ENCODE results near the gene IGFALS.
"Not testable (repeated sequence)": the region's sequence is repeated elsewhere in the genome, so short reads cannot be mapped to it uniquely, and the experiment has no call there.

The IGFALS gene

DNA sequence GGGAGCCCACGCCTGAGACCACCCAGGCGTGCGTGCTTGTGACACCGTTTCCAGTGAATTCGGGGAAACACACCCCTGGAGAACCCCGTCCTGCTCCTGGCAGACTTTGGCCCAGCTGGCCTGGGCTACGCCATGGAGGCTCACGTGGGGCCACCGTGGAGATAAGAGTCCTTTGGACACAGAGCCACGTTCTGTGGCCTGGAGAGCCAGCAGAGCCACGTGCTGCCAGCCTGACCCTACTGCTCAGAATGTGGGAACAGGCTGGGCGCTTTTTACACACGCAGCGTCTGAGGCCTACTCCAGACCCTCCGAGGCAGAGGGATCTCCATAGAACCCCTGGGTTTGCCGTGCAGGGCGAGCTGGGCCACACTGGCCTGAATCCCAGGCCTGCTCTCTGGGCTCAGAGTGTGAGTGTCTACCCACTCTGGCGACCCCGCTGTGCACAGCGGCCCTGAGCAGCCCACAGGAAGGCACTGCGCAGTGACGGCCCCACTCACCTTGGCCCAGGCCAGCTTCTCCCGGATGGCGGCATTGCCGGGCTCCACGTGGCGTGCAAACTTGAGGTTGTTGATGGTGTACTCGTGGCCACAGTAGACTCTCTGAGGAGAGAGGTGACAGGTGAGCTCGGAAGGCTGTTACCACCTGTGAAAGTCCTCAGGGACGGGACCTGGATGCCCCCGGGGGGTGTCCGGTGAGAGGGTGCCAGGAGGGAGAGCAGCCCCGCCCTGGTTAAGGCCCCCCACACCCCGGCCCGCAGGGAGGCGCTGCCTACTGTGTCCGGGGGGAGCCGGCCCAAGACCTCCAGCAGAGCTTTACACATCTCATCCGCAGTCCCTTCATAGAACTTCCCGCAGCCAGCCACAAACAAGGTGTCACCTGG, 23.1 kb upstream of the IGFALS start:
- no peak for TF ChIP-seq TAF1 (IDR thresholded peaks at IDR 0.05; ENCODE audit: borderline replicate concordance, low read depth, low read length)
- TF ChIP-seq POLR2A (IDR thresholded peaks at IDR 0.05; ENCODE audit: low read depth, low read length) = no peak
- TF ChIP-seq POLR2AphosphoS5 (IDR thresholded peaks at IDR 0.05; ENCODE audit: low read depth, low read length) = no peak
- DNase-seq (ENCODE audit: insufficient read length) (no peak), FAIRE-seq (no peak)

- FAIRE-seq (no peak), DNase-seq (ENCODE audit: insufficient read length) (no peak)
- TF ChIP-seq POLR2AphosphoS5 (IDR thresholded peaks at IDR 0.05; ENCODE audit: low read depth, low read length) (no peak), TAF1 (IDR thresholded peaks at IDR 0.05; ENCODE audit: borderline replicate concordance, low read depth, low read length) (no peak), POLR2A (IDR thresholded peaks at IDR 0.05; ENCODE audit: low read depth, low read length) (no peak)
Observed at GRCh38 chr16:1815461-1815860, 22.0 kb upstream of the IGFALS start.

DNA sequence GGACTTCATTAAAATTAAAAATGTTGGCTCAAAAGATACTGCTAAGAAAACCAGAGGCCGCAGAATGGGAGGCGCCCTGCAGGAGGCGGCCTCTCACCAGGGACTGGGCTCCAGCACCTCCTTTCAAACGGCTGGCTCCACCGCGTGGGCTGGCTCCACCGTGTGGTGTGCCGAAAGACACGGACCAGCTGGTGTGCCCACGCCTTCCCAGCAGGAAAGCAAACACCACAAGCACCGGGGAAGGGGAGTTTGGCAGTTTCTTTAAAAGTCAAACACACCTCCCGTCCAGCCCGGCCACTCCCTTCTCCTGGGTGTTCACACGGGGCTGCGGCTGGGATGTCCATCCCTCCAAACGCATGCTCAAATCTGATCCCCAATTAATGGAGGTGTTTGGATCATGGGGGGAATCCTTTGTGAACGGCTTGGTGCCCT, 19.2 kb upstream of the IGFALS start:
- DNase-seq (ENCODE audit: insufficient read length) (no peak), FAIRE-seq (no peak)
- TF ChIP-seq TAF1 (IDR thresholded peaks at IDR 0.05; ENCODE audit: borderline replicate concordance, low read depth, low read length) = no peak
- no peak for TF ChIP-seq POLR2A (IDR thresholded peaks at IDR 0.05; ENCODE audit: low read depth, low read length)
- no peak for TF ChIP-seq POLR2AphosphoS5 (IDR thresholded peaks at IDR 0.05; ENCODE audit: low read depth, low read length)

DNA sequence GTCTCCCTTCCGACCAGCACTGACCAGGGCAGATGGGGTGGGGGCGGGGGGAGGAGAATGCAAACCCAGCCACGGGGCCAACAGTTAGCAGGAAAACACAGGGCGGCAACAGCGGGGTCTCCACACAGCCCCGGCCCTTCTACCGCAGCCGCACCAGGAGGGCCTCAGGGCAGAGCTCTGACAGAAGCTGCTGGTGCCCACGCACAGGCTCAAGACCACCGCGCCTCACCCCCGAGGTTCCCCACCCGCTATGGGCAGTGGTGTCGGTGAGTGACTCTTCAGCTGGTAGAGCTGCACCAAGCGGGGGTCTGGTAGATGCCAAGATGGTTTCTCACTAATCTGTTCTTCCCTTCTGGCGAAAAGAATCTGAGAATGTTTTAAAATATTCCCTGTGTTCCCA, 17.0 kb upstream of the IGFALS start:
- DNase-seq (ENCODE audit: insufficient read length) = no peak
- TF ChIP-seq POLR2AphosphoS5 (IDR thresholded peaks at IDR 0.05; ENCODE audit: low read depth, low read length) (no peak), TAF1 (IDR thresholded peaks at IDR 0.05; ENCODE audit: borderline replicate concordance, low read depth, low read length) (no peak), POLR2A (IDR thresholded peaks at IDR 0.05; ENCODE audit: low read depth, low read length) (no peak)

DNA sequence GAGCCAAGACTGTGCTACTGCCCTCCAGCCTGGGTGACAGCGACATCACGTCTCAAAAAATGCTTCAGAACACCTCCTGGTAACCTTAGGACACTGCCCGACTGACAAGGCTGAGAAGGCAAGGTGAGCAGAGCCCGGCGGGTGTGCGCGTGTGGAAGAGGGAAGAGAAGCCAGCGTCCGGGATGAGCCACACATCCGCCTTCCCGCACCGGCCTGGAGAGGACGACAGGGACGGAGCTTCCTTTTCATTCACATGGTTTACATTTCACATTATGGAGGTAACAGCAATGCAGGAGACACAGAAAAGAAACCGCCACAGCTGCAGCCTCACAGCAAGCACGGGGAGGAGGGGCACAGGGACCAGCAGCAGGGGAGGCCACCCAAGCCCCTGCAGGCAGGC, 16.6 kb upstream of the IGFALS start:
- TF ChIP-seq TAF1 (IDR thresholded peaks at IDR 0.05; ENCODE audit: borderline replicate concordance, low read depth, low read length) = no peak
- no peak for TF ChIP-seq POLR2AphosphoS5 (IDR thresholded peaks at IDR 0.05; ENCODE audit: low read depth, low read length)
- DNase-seq (ENCODE audit: insufficient read length) (no peak), FAIRE-seq (no peak)

More for the DNA sequence above, 17.0 kb upstream of the IGFALS start:
- FAIRE-seq = no peak

DNA sequence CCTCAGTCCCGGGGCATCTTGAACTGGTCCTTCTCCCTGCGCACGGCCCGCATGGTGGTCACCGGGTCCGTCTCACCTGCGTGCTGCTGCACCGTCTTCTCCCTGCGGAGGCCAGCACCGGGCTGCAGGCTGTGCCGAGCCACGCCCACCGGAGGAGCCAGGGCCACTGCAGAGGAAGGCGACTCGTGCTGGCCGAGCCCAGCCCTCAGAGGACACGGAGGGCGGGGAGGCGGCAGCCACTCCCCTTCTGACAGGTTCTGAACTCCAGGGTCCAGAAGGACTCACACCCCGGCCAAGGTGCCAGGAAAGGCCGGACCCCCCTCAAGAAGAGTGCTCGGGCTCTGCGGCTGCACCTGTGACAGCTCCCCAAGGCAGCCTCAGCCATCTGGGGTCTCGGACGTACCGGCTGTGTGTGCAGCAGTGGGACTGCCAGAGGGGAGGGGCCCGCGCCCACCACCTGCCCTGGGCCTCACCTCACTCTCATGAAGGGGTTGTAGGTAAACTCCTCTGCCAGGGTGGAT, 15.8 kb upstream of the IGFALS start:
- FAIRE-seq = no peak
- TF ChIP-seq POLR2AphosphoS5 (IDR thresholded peaks at IDR 0.05; ENCODE audit: low read depth, low read length) (no peak), TAF1 (IDR thresholded peaks at IDR 0.05; ENCODE audit: borderline replicate concordance, low read depth, low read length) (no peak), POLR2A (IDR thresholded peaks at IDR 0.05; ENCODE audit: low read depth, low read length) (no peak)
- DNase-seq (ENCODE audit: insufficient read length) = no peak

DNA sequence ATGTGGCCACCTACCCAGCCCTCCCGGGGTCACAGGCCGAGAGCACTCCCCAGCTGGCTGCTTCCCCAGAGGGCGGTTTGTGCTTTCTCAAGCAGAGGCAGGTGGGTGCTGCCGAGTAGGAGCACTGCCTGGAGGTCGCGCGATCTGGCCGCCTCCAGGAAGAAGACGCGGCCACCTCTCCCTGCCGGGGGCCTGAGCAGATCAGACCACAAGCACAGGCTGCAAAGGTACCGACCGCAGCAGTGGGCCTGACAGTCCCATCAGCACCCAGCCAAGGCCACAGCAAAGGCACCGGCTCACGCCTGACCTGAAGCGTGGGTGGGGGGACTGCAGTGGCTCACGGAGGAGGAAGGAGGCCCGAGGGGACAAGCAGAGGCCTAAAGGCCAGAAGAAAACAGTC, 15.2 kb upstream of the IGFALS start:
- FAIRE-seq (no peak), DNase-seq (ENCODE audit: insufficient read length) (no peak)
- TF ChIP-seq POLR2A (IDR thresholded peaks at IDR 0.05; ENCODE audit: low read depth, low read length) (no peak), POLR2AphosphoS5 (IDR thresholded peaks at IDR 0.05; ENCODE audit: low read depth, low read length) (no peak), TAF1 (IDR thresholded peaks at IDR 0.05; ENCODE audit: borderline replicate concordance, low read depth, low read length) (no peak)

DNA sequence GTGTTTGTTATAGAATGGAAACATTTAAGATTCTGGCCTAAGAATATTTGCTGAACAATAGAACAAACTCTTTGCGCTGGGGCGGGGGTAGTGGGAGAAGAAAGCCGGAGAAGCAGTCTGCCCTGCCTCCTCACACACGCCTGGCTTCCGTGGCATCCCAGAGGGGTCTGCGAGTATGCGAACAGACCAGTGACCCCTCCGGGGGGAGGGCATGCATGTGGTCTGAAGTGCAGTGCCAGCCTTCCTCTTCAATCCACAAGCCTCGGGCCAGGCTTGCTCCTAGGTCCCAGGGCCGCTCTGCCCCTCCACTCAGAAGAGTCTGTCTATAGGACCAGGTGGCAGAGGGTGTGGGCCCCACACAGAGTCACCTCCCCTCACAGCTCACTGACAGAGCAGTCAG, 14.1 kb upstream of the IGFALS start:
- DNase-seq (ENCODE audit: insufficient read length) (no peak), FAIRE-seq (no peak)
- no peak for TF ChIP-seq POLR2A (IDR thresholded peaks at IDR 0.05; ENCODE audit: low read depth, low read length)
- no peak for TF ChIP-seq POLR2AphosphoS5 (IDR thresholded peaks at IDR 0.05; ENCODE audit: low read depth, low read length)
- no peak for TF ChIP-seq TAF1 (IDR thresholded peaks at IDR 0.05; ENCODE audit: borderline replicate concordance, low read depth, low read length)

DNA sequence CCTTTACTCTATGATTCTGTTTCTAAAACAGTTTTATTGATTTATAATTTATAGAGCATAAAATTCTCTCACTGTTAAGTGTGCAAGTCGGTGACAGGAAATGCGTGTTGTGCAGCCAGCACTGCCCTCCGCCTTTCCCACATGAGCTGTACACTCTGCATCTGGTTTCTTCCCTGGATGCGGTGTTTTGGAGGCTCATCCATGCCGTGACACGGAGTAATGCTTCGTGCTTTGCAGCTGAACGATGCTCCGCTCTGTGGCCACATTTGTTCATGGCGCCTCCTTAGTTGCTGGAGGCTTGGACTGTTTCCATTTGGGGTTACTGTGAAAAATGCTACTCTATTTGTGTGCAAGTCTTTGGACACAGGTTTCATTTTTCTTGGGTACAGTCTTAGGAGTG, 7.2 kb upstream of the IGFALS start:
- no peak for TF ChIP-seq POLR2AphosphoS5 (IDR thresholded peaks at IDR 0.05; ENCODE audit: low read depth, low read length)
- no peak for TF ChIP-seq POLR2A (IDR thresholded peaks at IDR 0.05; ENCODE audit: low read depth, low read length)
- no peak for TF ChIP-seq TAF1 (IDR thresholded peaks at IDR 0.05; ENCODE audit: borderline replicate concordance, low read depth, low read length)
- FAIRE-seq (no peak), DNase-seq (ENCODE audit: insufficient read length) (no peak)

DNA sequence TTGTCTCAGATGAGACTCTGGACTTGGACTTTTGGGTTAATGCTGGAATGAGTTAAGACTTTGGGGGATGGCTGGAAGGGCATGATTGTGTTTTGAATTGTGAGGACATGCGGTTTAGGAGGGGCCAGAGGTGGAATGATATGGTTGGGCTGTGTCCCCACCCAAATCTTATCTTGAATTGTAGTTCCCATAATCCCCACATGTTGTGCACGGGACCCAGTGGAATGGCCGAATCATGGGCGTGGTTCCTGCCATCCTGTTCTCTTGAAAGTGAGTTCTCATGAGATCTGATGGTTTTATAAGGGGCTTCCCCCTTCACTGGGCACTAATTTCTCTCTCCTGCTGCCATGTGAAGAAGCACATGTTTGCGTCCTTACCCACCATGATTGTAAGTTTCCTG, 5.8 kb upstream of the IGFALS start:
- not testable (repeated sequence) for FAIRE-seq; DNase-seq (ENCODE audit: insufficient read length)

- FAIRE-seq (no peak), DNase-seq (ENCODE audit: insufficient read length) (peak; percentile 19)
- TF ChIP-seq TAF1 (IDR thresholded peaks at IDR 0.05; ENCODE audit: borderline replicate concordance, low read depth, low read length) (no peak), POLR2AphosphoS5 (IDR thresholded peaks at IDR 0.05; ENCODE audit: low read depth, low read length) (no peak), POLR2A (IDR thresholded peaks at IDR 0.05; ENCODE audit: low read depth, low read length) (no peak)
Observed at GRCh38 chr16:1794908-1795666, 1.6 kb upstream of the IGFALS start.
